NCI-H774 (cell line): Measurements from ENCODE around the gene FAHD1.
A peak's percentile ranks its signal among the peaks of the same experiment; 100 is the strongest.

Source experiments
- DNase-seq: peaks from one replicate; lab custom pipeline; 2025; lab: John Stamatoyannopoulos, UW

Gene FAHD1

GRCh38 chr16:1817276-1817589 is 9.8 kb upstream of the FAHD1 start:
- DNase-seq, result no peak

GRCh38 chr16:1817716-1818115 is 9.3 kb upstream of the FAHD1 start:
- DNase-seq, result no peak

- DNase-seq, result no peak
Observed at GRCh38 chr16:1818204-1818872, 8.7 kb upstream of the FAHD1 start.

- no peak for DNase-seq
Observed at GRCh38 chr16:1818873-1819525, 8.0 kb upstream of the FAHD1 start.

- no peak for DNase-seq
Observed at GRCh38 chr16:1819611-1820010, 7.4 kb upstream of the FAHD1 start.

- DNase-seq, result no peak
Observed at GRCh38 chr16:1820096-1820945, 6.7 kb upstream of the FAHD1 start.

- no peak for DNase-seq
Observed at GRCh38 chr16:1820946-1821290, 6.1 kb upstream of the FAHD1 start.

GRCh38 chr16:1821861-1822611 is 5.0 kb upstream of the FAHD1 start:
- DNase-seq, result no peak

GRCh38 chr16:1822801-1823200 is 4.2 kb upstream of the FAHD1 start:
- DNase-seq, result no peak

- DNase-seq, result no peak
Observed at GRCh38 chr16:1823821-1824220, 3.2 kb upstream of the FAHD1 start.

- no peak for DNase-seq
Observed at GRCh38 chr16:1825381-1825863, 1.6 kb upstream of the FAHD1 start.

GRCh38 chr16:1825864-1826690 is 929 bp upstream of the FAHD1 start:
- peak; percentile 34 for DNase-seq

- no peak for DNase-seq
Observed at GRCh38 chr16:1828645-1829410, 1.8 kb downstream of the FAHD1 start.

GRCh38 chr16:1830213-1830612 is 3.2 kb downstream of the FAHD1 start:
- DNase-seq, result no peak

GRCh38 chr16:1831186-1832075 is 4.4 kb downstream of the FAHD1 start:
- no peak for DNase-seq

- no peak for DNase-seq
Observed at GRCh38 chr16:1832838-1833454, 5.9 kb downstream of the FAHD1 start.

GRCh38 chr16:1834096-1834495 is 7.1 kb downstream of the FAHD1 start:
- DNase-seq, result no peak

GRCh38 chr16:1839554-1839953 is 12.5 kb downstream of the FAHD1 start:
- DNase-seq, result no peak

GRCh38 chr16:1845985-1846384 is 19.0 kb downstream of the FAHD1 start:
- no peak for DNase-seq
